AG08395 (cell line): ENCODE measurements around the gene CHD9.
A peak's percentile ranks its signal among the peaks of the same experiment; 100 is the strongest.
"Not testable (repeated sequence)": the region's sequence is repeated elsewhere in the genome, so short reads cannot be mapped to it uniquely, and the experiment has no call there.

Experiments used
- DNase-seq: peaks from one replicate; pipeline ENCODE4 v3.0.0; 2012; ENCODE audit warnings: mixed read lengths, low spot score

Gene CHD9

DNA sequence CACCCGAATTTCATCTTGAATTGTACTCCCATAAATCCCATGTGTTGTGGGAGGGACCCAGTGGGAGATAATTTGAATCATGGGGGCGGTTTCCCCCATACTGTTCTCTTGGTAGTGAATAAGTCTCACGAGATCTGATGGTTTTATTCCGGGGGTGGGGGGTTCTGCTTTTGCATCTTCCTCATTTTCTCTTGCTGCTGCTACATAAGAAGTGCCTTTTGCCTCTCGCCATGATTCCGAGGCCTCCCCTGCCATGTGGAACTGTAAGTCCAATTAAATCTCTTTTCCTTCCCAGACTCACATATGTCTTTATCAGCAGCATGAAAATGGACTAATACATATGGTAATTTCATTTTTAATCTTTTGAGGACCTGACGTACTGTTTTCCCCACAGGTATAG, 20.7 kb downstream of the CHD9 start:
- DNase-seq: not testable (repeated sequence)

DNA sequence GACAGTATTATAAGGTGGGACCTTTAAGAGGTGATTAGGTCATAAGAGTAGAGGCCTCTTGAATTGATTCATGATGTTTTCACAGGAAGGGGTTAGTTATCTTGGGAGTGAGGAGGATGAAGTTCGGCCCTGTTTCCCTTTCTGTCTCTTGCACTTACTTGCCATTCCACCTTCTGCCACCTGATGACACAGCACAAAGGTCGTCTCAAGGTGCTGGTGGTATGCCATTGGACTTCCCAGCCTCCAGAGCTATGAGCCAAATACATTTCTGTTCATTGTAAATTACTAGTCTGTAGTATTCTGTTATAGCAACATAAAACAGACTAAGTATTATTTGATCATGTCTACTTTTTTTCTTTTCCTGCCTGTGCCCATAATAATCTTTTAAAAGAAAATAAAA, 23.5 kb downstream of the CHD9 start:
- no peak for DNase-seq

DNA sequence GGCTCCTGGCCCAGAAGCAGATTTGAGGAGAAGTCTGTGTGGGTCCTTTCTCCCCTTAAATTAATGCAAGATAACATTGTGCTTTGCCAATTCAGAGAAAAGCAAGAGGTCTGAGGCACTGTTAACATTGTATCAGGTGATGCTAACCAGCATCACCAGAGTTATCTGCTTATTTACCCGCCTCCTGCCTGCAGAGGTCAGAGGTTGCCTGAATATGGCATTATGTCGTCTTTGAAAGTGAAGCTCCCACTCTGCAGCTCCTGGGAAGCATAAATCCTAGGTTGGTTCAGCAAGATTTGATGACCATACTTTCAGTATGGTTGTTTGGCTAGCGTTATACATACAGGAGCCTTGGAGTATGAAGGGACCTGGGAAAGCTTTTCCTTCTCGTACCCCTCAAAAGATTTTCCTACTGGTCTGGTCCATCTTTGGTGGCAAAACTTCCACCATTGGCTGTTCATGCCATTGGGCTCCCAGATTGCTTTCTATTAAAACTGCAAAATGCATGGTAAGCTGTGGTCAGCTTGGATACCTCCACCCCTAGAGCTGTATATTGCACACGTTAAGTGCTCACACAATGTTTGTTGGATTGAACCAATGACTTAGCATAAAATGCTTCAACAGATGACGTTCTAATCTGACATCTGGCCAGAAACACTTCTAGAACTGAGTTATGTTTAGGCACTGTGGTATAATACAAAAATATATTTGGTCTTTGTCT, 24.1 kb downstream of the CHD9 start:
- no peak for DNase-seq

DNA sequence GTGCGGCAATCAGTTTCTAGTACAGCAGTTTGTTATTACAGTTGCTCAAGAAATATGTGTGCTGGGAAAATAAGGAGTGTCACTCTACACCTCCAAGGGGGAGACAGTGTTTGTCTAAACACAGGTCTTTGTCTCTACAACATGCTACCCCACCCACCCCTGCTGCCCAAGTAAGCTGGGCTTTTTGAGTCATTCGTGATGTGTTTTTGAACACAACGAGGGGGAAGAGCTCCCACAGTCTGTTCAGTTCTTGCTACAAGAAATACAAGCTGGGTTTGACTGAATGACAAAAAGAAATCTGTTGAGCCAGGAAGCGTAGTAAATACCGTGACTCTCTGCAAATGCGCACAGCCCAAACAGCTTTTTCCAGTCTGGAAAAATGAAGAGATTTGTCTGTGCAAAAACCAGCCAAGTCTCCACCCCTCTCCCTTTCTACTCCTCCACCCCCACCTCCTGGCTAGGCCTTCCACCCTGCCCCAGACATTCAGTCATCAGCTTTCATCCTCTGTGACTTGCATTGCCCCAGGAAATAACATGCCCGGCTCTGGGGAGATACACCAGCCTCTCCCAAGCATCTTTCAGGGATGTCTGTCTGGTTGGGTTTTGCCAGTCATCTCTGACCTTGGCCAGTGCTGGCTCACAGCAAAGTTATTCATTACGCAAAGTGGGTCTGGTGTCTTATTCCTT, 25.7 kb downstream of the CHD9 start:
- DNase-seq: peak; percentile 93

DNA sequence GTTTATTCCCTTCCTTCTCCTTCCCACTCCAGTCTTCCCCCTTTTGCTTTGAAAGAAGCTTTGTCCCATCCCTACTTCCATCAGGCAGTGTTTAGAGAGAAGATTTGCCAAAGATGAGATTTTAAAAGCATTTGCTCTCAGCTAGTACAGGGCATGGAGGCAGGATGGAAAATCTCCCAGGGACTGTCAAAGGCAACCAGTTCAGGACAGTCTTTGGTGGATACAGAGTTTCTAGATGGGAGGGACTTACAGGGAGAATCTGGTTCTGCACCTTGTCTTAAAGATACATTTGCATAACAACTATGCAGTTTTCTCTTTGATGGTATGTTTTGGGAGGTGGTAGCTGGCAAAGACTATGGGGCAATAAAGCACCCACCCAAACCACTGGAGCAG, 26.2 kb downstream of the CHD9 start:
- DNase-seq: no peak

DNA sequence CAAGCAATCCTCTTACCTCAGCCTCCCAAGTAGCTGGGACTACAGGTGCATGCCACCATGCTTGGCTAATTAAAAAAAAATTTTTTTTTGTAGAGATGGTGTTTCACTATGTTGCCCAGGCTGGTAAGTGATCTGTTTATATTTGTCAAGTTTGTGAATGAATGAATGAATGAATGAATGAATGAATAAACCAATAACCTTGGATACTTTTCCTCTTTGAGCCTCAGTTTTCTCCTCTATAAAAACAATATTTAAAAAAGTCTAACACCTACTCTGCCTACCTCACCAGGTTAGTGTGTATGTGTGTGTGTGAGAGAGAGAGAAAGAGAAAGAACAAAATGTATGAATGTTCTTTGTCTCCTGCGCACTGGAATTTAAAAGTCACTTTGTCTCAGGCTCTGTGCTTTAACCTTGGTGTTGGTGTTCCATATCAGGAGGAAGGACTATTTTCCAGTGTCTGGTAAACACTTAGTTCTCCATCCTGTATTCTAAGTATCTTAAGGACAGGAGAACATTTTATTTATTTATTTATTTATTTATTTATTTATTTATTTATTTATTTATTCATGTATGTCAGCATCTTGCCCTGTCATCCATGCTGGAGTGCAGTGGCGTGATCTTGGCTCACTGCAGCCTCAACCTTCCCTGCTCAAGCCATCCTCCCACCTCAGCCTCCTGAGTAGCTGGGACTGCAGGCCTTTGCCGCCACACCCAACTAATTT, 27.1 kb downstream of the CHD9 start:
- no peak for DNase-seq

DNA sequence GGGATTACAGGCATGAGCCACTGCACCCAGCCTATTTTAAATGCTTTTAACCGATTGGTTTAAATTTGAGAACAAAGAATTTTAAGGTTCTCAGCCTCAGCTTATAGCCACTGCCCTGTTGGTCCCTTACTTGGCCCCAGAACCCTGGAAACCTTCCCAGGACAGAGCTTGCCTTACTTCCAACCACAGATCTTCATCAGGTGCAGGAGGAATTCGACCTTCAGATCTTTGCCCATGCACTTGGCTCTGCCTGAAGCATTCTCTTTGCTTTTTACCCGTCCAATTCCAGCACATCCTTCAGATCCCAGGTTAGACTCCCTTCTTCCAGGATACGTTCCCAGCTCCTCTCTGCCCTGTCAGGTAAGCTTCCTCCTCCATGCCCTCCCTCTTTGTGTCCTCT, 27.7 kb downstream of the CHD9 start:
- no peak for DNase-seq

DNA sequence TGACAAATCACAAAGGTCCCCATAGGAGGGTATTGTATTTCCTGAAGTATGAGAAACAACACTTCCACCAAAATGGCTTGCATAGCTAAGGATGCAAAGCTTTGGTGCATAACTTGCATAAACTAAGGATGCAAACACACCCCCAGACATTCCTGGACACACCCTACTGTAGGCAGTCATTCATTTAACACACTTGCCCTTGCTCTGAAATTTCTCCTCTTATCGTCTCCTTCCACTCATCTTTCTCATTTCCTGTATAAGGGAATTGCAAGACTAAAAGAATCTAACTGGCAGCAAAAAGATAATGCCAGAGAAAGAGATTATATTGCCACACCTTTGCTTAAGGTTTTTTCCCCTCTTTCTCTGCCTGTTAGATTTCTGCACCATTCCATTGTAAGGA, 28.3 kb downstream of the CHD9 start:
- no peak for DNase-seq

DNA sequence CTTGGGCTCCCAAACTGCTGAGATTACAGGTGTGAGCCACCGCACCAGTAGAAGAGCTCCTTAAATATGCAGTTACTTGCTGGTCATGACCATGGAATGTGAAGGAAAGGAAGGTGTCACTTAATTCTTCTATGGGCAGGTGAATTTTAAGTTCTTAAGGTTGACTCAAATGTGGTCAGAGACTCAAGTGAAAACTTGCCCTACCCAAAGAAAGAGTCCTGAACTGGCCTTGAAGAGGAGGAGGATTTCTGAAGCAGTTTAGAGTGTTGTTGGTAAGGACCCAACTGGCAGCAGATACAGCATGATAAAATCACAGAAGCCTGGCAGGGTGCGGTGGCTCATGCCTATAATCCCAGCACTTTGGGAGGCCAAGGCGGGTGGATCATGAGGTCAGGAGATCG, 29.4 kb downstream of the CHD9 start:
- no peak for DNase-seq

DNA sequence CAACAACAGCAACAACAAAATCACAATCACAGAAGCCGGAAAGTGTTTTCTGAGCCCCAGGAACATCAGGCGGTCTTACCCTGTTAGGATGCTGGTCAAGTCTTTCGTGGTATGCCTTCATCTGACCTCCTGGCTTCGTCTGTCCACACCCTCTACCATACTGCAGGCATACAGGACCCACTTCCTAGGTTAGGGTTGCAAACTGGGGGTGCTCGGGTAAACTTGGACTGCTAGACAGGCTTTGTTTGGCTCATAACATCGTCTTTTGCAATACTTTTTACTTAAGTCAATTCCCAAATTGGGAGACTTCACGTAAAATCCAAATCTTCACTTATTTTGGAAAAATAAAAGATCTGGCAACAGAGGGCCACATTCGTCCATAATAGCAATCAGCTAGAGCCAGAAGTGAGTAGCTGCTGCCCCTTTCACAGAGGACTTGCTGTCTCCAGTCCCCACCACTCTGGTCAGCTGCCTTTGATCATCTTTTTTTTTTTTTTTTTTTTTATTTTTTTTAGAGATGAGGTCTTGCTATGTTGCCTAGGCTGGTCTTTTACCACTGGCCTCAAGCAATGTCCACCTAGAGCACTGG, 30.0 kb downstream of the CHD9 start:
- no peak for DNase-seq

DNA sequence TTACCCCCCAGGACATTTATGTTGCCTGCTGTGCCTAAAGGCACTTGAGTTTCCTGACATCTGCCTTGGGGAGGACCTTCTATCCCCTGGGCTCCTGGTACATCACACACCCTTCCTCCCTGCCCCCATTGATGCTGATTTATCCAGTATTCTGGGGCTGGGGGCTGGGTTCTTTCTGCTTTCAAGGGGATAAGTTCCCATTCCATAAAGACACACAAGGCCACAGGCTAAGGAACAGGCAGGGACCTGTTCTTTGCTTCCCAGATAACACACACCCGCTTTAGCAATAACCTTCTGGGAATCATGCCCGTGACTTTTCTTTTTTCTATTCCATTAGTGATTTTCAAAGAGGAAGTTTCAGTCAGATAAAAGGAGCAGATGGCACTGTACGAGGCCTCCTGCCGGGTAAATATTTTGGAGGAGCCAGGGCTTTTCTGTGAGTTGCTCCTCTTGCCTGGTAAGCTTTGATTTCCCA, 30.6 kb downstream of the CHD9 start:
- no peak for DNase-seq

DNA sequence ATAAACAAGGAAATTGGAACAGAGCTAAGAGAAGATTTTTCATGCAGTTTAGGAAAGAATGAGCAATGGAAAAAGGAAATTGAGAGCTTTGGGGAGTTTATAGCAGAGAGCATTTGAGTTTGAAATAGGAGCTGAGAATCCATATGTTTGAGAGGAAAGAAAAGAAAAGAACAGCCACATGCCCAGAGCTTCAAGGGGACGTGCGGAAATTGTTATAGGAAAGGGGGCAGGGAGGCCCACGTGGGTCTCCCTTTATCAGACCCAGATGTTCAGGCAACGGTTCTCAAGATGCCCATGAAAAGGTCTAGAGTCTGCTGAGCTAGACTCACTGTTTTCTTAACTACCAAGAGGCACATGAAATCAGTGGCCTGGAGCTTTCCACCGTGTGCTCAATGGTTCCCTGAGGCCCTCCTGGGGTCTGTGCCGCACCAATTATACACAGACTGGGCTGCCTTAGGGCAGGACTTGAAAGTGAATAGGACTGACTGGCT, 31.2 kb downstream of the CHD9 start:
- no peak for DNase-seq

DNA sequence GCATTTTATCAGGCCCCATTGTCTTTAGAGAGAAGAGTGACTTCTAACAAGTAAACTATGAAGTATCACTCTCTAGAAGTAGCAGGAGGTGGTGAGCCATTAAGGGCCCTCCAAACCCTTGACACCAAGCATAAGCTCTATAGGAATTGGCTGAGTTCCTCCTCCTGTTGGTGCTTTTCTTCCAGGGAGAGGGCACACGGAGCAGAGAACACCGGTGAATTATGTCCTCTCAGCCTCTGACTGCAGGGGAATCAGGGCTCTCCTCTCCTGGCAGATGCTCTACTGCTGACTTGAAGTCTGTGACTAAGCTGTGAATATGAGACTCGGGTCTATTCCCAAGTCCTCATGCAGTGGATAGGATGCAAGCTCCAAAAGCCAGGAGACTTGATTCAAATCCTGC, 32.3 kb downstream of the CHD9 start:
- DNase-seq: no peak

DNA sequence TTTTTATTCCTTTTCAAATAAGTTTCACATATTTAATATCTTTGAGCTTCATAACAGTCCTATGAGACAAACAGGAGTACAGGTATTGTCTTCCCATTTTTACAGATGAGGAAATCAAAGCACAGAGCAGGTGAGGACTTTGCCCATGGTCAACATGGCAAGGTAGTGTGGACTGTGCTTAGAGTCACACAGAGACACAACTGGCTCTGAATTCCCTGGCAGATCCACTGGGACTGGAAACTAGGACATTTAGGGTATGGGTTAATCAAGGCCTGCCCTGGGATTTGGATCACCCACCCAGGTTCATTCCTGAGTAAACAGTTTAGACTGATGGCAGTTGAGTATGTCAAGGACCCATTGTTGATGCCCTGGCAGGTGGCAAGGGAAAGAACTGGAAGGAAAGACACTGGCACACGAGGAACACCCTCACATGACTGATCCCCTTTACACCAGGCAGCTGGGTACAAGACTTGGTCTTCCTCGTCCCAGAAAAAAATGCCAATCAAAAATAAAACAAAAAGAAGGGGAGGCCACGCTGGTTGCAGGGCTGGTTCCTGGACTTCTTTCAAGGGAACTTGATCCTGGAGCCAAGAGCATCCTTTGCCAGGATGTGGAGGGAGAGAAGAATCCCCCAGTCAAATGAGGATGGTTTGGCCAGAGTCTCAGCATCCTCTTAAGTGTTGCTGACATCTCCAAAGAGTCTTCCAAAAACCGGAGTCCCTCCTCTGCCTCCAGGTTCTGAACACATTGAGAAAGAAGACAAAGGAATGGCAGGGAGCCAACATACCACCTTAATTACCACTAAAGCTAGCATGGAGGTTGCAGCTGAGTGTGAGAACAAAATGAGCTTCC, 34.9 kb downstream of the CHD9 start:
- DNase-seq: no peak

DNA sequence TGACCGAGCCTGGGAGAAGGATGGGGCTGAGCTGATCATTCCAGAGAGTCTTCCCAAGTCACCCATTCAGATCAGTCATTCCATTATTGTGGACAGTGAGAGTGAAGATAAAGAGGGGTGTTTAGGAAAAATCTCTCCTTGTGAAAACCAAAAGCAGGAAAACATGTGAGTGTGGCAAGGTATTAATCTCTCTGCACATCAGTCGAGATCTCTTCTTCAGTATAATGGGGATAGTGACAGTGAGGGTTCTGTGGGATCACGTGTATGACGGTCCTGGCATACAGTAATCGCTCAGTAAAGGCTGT, 35.4 kb downstream of the CHD9 start:
- DNase-seq: no peak

DNA sequence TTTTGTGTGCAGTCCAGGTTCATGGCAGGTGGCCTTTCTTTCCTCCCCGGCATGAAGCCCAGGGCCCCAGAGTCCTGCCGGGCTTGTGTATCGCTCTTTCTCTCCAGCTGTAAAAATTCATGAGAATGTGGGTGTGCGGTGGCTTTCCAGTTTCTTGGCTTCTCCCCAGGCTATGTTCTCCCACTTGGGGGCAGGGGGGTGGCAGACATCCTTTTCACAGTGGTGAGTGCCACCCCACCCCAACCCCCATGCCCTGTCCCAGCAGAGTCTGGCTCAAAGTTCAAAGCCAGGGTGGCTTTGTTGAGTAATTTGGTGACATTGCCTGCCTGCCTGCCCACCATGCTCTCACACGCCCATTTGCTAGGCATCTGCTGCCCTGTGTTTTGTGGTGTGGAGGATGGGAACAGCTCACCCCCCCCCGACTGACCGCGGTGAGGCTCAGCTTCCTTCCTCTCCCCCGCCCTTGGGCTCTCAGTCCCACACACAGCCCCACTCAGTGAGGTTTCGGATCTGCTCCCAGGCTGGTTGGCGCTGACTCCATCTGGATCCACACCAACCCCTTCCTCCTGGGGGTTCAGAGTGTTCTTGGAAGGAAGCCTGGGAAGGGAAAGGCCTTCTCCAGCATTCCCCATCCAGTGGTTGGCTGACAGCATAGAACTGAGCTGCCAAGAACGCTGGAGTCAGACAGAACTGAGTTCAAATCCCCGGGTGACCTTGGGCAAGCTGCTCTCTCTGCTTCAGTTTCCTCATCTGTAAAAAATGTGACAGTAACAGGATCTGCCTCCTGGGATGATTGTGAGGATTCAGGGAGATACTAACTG, 36.0 kb downstream of the CHD9 start:
- DNase-seq: peak; percentile 96

DNA sequence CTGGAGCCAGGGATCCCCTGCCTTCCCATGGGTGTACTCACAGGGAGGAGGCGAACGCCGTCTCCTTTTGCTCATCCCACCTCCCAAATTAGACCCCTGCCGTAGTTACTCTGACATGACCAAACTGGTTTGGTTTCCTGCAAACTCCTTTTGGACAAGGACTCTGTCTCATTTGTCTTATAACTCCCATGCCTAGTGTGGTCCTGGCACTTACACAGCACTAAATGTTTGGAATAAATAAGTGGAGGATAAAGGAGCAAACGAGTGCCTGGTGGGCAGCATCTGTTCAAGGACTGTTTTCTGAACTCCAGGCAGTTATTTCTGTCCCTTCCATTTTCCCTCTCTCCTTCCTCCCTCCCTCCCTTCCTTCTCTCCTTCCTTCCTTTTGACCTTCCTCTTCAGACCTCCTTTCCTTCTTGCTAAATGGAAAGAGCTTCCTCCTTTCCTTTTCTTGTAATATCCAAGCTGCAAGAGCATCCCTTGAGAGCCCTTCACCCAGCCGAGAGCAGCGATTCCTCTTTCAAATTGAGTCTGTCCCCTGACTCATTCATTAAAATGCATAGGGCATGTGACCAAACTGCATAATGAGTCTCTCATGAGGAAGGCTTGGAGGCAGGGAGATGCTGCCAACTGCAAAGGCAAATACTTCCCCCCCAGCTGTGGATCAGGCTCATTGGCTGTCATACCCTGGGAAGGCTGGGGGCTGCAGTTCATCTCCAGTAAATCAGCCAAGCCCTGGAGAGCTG, 36.8 kb downstream of the CHD9 start:
- peak; percentile 78 for DNase-seq

DNA sequence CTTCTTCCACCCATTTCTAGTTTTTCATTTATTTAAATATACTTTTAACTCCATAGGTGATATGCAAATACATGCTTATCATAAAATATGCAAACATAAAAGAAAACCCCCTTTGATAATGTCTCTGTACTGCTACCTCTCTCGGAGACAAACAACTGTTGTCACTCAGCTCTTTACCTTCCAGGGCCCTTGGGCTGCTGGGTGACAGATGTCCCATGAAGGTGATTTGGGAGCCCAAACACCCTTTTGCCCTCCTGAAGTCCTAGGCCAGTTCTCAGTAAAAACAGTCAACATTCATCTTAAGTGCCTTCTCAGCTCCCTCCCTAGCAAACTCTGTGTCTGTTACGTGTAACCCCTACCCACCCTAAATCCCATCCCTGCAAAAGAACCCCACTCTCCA, 37.5 kb downstream of the CHD9 start:
- no peak for DNase-seq

DNA sequence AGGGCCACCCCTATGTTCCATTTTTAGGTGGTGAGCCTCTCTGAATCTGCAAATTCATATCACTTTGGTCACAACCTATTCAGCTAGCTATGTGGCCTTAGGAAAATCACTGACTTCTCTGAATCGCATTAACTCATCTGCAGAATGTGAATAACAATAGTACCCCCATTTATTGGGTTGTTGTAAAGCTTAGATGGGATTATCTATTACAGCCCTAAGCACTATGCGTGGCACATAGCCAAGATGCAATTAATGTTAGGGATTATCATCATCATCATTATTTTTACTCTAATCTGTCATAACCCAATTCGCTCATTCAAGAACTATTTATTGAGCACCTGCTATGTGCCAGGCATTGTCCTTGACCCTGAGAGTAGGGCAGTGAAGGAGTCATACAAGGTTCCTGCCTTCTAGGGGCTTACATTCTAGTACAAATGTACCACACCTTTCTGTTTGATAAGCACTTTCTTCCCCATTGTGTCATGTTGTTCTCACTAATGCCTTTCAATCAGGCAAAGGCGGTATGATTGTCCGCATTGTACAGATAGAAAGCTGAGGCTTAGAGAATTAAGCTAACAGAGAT, 38.5 kb downstream of the CHD9 start:
- no peak for DNase-seq
